ENCODE measurements around the gene ZNF219. TPM values are rescaled to one million over a fixed set of nuclear protein-coding genes. Genes with fewer than 3 reads are reported as not detected.

ZNF219 gene
- total RNA-seq, 1 donor from 2014 or later: 5.2 TPM

- Histone ChIP-seq H3K27me3 (ENCODE audit: control insufficient read depth in 3 of 3, insufficient read depth in 3 of 3, low read length in 3 of 3) (no peaks in the 10 kb centered on the region), H3K4me1 (ENCODE audit: control insufficient read depth in 3 of 3, insufficient read depth in 3 of 3, low read length in 3 of 3) (peaks cover 32 to 41% (median 33%) of the 10 kb centered on the region in 3 donors), H3K9me3 (ENCODE audit: control insufficient read depth in 3 of 3, low read length in 3 of 3) (no peaks in the 10 kb centered on the region), H3K9ac (ENCODE audit: low read depth in 1 of 3, low read length in 3 of 3) (peak overlapping the region; percentile 88 to 89 (median 89)), H3K4me3 (ENCODE audit: low read length in 3 of 3) (peak overlapping the region; percentile 90 to 94 (median 91)), H3K27ac (ENCODE audit: low read depth, low read length) (peak overlapping the region; percentile 89), H3K36me3 (ENCODE audit: control insufficient read depth in 3 of 3, insufficient read depth in 3 of 3, low read length in 3 of 3) (peaks cover 13 to 22% (median 20%) of the 10 kb centered on the region in 3 donors)
These were observed 27.7 kb downstream of the ZNF219 start for GRCh38 chr14:21070610-21071224.

GRCh38 chr14:21070083-21070609, 28.3 kb downstream of the ZNF219 start, which contains the start of gene ARHGEF40:
TSS of gene ARHGEF40 (plus strand) at chr14:21070304. CDS start at chr14:21070397, 93 bp downstream.
- H3K4me1 ChIP-seq (ENCODE audit: control insufficient read depth in 3 of 3, insufficient read depth in 3 of 3, low read length in 3 of 3): peaks cover 32 to 41% (median 33%) of the 10 kb centered on the region in 3 donors
- peak within 1 kb of the TSS; percentile 89 for H3K27ac ChIP-seq (ENCODE audit: low read depth, low read length)
- peaks cover 7 to 16% (median 14%) of the 10 kb centered on the region in 3 donors for H3K36me3 ChIP-seq (ENCODE audit: control insufficient read depth in 3 of 3, insufficient read depth in 3 of 3, low read length in 3 of 3)
- no peaks in the 10 kb centered on the region for H3K27me3 ChIP-seq (ENCODE audit: control insufficient read depth in 3 of 3, insufficient read depth in 3 of 3, low read length in 3 of 3)
- peak within 1 kb of the TSS; percentile 88 to 89 (median 89) for H3K9ac ChIP-seq (ENCODE audit: low read depth in 1 of 3, low read length in 3 of 3)
- H3K4me3 ChIP-seq (ENCODE audit: low read length in 3 of 3): peak within 1 kb of the TSS; percentile 90 to 94 (median 91)
- no peaks in the 10 kb centered on the region for H3K9me3 ChIP-seq (ENCODE audit: control insufficient read depth in 3 of 3, low read length in 3 of 3)

GRCh38 chr14:21069388-21070082, 28.9 kb downstream of the ZNF219 start:
- Histone ChIP-seq H3K4me1 (ENCODE audit: control insufficient read depth in 3 of 3, insufficient read depth in 3 of 3, low read length in 3 of 3) (peaks cover 32 to 41% (median 33%) of the 10 kb centered on the region in 3 donors), H3K9ac (ENCODE audit: low read depth in 1 of 3, low read length in 3 of 3) (peak overlapping the region; percentile 70 to 88 (median 82))

GRCh38 chr14:21068521-21069387, 29.7 kb downstream of the ZNF219 start:
- H3K9ac ChIP-seq (ENCODE audit: low read depth in 1 of 3, low read length in 3 of 3): peak overlapping the region; percentile 70 to 88 (median 82)

More at GRCh38 chr14:21069388-21070082, 28.9 kb downstream of the ZNF219 start:
- Histone ChIP-seq H3K4me3 (ENCODE audit: low read length in 3 of 3) (peak overlapping the region; percentile 75 to 91 (median 78)), H3K9me3 (ENCODE audit: control insufficient read depth in 3 of 3, low read length in 3 of 3) (no peaks in the 10 kb centered on the region), H3K27ac (ENCODE audit: low read depth, low read length) (peak overlapping the region; percentile 86), H3K27me3 (ENCODE audit: control insufficient read depth in 3 of 3, insufficient read depth in 3 of 3, low read length in 3 of 3) (no peaks in the 10 kb centered on the region), H3K36me3 (ENCODE audit: control insufficient read depth in 3 of 3, insufficient read depth in 3 of 3, low read length in 3 of 3) (peaks cover 3 to 11% (median 11%) of the 10 kb centered on the region in 3 donors)

GRCh38 chr14:21066882-21067502, 31.5 kb downstream of the ZNF219 start:
- Histone ChIP-seq H3K27ac (ENCODE audit: low read depth, low read length) (no peak overlapping the region), H3K4me1 (ENCODE audit: control insufficient read depth in 3 of 3, insufficient read depth in 3 of 3, low read length in 3 of 3) (peaks cover 20 to 29% (median 25%) of the 10 kb centered on the region in 3 donors), H3K9ac (ENCODE audit: low read depth in 1 of 3, low read length in 3 of 3) (no peak overlapping the region), H3K4me3 (ENCODE audit: low read length in 3 of 3) (no peak overlapping the region), H3K9me3 (ENCODE audit: control insufficient read depth in 3 of 3, low read length in 3 of 3) (no peaks in the 10 kb centered on the region), H3K27me3 (ENCODE audit: control insufficient read depth in 3 of 3, insufficient read depth in 3 of 3, low read length in 3 of 3) (no peaks in the 10 kb centered on the region), H3K36me3 (ENCODE audit: control insufficient read depth in 3 of 3, insufficient read depth in 3 of 3, low read length in 3 of 3) (no peaks in the 10 kb centered on the region)

More at GRCh38 chr14:21068521-21069387, 29.7 kb downstream of the ZNF219 start:
- H3K4me3 ChIP-seq (ENCODE audit: low read length in 3 of 3): peak overlapping the region; percentile 75 to 91 (median 78)
- H3K27me3 ChIP-seq (ENCODE audit: control insufficient read depth in 3 of 3, insufficient read depth in 3 of 3, low read length in 3 of 3): no peaks in the 10 kb centered on the region
- H3K4me1 ChIP-seq (ENCODE audit: control insufficient read depth in 3 of 3, insufficient read depth in 3 of 3, low read length in 3 of 3): peaks cover 32 to 38% (median 33%) of the 10 kb centered on the region in 3 donors
- H3K9me3 ChIP-seq (ENCODE audit: control insufficient read depth in 3 of 3, low read length in 3 of 3): no peaks in the 10 kb centered on the region
- peak overlapping the region; percentile 86 for H3K27ac ChIP-seq (ENCODE audit: low read depth, low read length)
- H3K36me3 ChIP-seq (ENCODE audit: control insufficient read depth in 3 of 3, insufficient read depth in 3 of 3, low read length in 3 of 3): peaks cover 3 to 8% (median 8%) of the 10 kb centered on the region in 3 donors

GRCh38 chr14:21063479-21063878, 35.0 kb downstream of the ZNF219 start:
- peaks cover under 1 to 7% (median 2%) of the 10 kb centered on the region in 3 donors for H3K4me1 ChIP-seq (ENCODE audit: control insufficient read depth in 3 of 3, insufficient read depth in 3 of 3, low read length in 3 of 3)
- H3K9me3 ChIP-seq (ENCODE audit: control insufficient read depth in 3 of 3, low read length in 3 of 3): no peaks in the 10 kb centered on the region
- no peak overlapping the region for H3K27ac ChIP-seq (ENCODE audit: low read depth, low read length)
- no peaks in the 10 kb centered on the region for H3K36me3 ChIP-seq (ENCODE audit: control insufficient read depth in 3 of 3, insufficient read depth in 3 of 3, low read length in 3 of 3)
- H3K9ac ChIP-seq (ENCODE audit: low read depth in 1 of 3, low read length in 3 of 3): no peak overlapping the region
- no peaks in the 10 kb centered on the region for H3K27me3 ChIP-seq (ENCODE audit: control insufficient read depth in 3 of 3, insufficient read depth in 3 of 3, low read length in 3 of 3)
- no peak overlapping the region for H3K4me3 ChIP-seq (ENCODE audit: low read length in 3 of 3)

GRCh38 chr14:21061347-21061668, 37.1 kb downstream of the ZNF219 start:
- Histone ChIP-seq H3K9me3 (ENCODE audit: control insufficient read depth in 3 of 3, low read length in 3 of 3) (no peaks in the 10 kb centered on the region), H3K9ac (ENCODE audit: low read depth in 1 of 3, low read length in 3 of 3) (no peak overlapping the region), H3K4me3 (ENCODE audit: low read length in 3 of 3) (no peak overlapping the region), H3K27me3 (ENCODE audit: control insufficient read depth in 3 of 3, insufficient read depth in 3 of 3, low read length in 3 of 3) (no peaks in the 10 kb centered on the region), H3K27ac (ENCODE audit: low read depth, low read length) (no peak overlapping the region), H3K36me3 (ENCODE audit: control insufficient read depth in 3 of 3, insufficient read depth in 3 of 3, low read length in 3 of 3) (no peaks in the 10 kb centered on the region), H3K4me1 (ENCODE audit: control insufficient read depth in 3 of 3, insufficient read depth in 3 of 3, low read length in 3 of 3) (peaks cover 0 to 5% (median 0%) of the 10 kb centered on the region in 3 donors)

- Histone ChIP-seq H3K4me1 (ENCODE audit: control insufficient read depth in 3 of 3, insufficient read depth in 3 of 3, low read length in 3 of 3) (peaks cover 0 to 5% (median 0%) of the 10 kb centered on the region in 3 donors), H3K36me3 (ENCODE audit: control insufficient read depth in 3 of 3, insufficient read depth in 3 of 3, low read length in 3 of 3) (no peaks in the 10 kb centered on the region), H3K9ac (ENCODE audit: low read depth in 1 of 3, low read length in 3 of 3) (no peak overlapping the region), H3K4me3 (ENCODE audit: low read length in 3 of 3) (no peak overlapping the region), H3K27ac (ENCODE audit: low read depth, low read length) (no peak overlapping the region), H3K27me3 (ENCODE audit: control insufficient read depth in 3 of 3, insufficient read depth in 3 of 3, low read length in 3 of 3) (no peaks in the 10 kb centered on the region), H3K9me3 (ENCODE audit: control insufficient read depth in 3 of 3, low read length in 3 of 3) (no peaks in the 10 kb centered on the region)
These were observed 37.7 kb downstream of the ZNF219 start for GRCh38 chr14:21060614-21061346.
